ENCODE measurements around the gene KIF21A.
"Not testable (repeated sequence)": the region's sequence is repeated elsewhere in the genome, so short reads cannot be mapped to it uniquely, and the experiment has no call there.

KIF21A gene

DNA sequence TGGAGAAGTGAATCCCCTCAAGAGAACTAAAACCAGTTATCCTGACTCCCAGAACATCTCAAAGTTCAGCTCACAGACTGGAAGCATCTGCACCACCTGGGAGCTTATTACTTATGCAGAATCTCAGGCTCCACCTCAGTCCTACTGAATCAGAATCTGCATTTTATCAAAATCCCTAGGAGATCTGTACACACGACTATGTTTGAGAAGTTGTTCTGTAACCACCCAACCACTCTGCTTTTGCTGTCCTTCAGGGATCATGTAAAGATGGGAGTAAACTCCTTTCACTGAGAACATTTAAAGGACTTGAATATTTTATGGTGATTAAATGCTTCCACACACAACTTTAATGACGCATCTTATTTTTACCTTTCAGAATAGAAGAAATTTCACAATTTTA is 98.0 kb downstream of the KIF21A start:
- DNase-seq (ENCODE audit: low spot score) = no peak

DNA sequence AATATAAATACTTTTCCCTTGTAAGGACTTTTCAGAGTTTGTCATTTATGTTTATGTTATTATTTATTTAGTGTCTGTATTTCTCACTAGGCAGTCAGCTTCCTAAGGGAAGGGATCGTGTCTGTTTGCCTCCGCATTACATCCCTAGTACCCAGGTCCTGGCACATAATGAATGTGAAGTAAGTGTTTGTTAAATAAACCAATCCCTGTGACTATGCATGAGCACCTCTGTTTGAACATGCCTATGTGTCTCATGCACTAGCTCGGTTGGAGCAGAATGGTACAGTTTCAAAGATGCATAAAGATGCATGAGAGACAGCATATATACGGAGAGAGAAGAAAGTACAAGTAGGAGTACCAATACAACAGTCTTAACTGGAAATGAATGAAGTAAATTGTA is 99.3 kb downstream of the KIF21A start:
- DNase-seq (ENCODE audit: low spot score) = no peak

- no peak for DNase-seq (ENCODE audit: low spot score)
Measured at GRCh38 chr12:39341761-39342160, 101.2 kb downstream of the KIF21A start.

- DNase-seq (ENCODE audit: low spot score) = no peak
Measured at GRCh38 chr12:39341179-39341578, 101.7 kb downstream of the KIF21A start.

- DNase-seq (ENCODE audit: low spot score) = no peak
Measured at GRCh38 chr12:39332661-39333175, 110.2 kb downstream of the KIF21A start.

DNA sequence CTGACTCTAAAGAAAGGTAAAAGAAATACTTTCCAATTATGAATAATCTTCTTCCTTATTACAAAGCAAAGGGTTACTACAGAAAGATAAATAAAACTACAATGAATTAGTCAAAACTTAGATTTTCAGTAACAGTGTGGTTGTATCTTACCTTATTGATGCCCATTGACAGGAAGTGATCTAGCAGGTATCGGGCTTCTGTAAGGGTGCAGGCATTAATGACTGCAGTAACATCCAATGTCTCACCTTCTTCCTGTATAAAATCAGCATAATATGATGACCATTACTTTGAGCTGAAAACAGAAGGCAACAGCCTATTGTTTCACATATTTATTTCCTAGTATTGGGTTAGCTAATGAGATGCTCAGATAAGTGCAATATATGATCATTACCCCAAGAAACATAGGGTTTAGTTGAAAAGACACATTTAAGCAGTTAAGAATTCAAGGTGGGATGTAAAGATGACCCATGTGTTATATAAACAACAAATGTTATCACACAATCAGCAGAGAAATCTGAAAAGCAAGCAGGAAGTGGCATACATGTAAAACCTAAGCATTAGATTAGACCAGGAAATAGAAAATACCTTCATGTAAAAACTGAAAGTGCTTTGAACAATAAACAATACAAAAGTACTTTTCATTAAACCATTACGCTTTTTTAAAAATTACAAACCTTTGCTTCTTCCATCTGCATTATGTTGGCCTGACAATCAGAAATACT is 111.2 kb downstream of the KIF21A start:
- DNase-seq (ENCODE audit: low spot score) = no peak

GRCh38 chr12:39329876-39330275 is 113.0 kb downstream of the KIF21A start:
- no peak for DNase-seq (ENCODE audit: low spot score)

- DNase-seq (ENCODE audit: low spot score) = no peak
Measured at GRCh38 chr12:39329018-39329417, 113.9 kb downstream of the KIF21A start.

DNA sequence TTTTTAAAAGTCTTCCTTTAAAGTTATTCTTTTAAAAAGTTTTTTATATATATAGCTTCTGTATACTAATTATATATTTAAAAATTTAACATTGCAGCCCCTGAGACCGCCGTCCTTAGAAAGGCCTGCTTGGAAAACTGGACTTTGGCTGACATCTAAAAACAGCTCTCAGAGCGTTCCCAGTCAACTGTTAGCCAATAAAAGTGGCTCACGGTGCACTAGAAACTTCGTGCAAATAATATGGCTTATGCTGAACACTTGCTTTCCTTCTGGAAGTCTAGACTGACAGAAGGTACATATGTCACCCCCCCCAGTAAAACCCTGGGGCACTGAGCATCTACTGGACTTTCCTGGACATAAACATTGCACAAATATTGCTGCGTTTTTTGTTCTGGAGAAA is 115.0 kb downstream of the KIF21A start:
- DNase-seq (ENCODE audit: low spot score) = no peak

DNA sequence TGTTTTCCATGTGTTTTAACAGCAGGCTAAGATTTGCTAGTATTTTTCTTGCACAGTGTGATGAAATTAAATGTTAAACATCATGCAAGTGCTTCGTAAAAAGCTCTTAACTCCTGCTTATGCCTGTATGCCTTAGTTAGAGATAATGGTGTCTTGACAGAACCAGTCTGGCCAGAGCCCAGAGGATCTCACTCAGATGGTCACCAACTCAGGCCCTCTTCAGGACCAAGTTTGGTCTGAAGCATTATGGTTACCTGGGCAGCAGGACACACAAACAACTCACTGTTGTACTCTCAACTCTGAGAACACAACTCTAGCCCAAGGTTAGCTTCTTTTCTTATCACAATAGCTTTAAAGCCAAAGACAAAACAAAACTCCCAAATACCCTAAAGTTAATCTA is 115.4 kb downstream of the KIF21A start:
- DNase-seq (ENCODE audit: low spot score) = no peak

GRCh38 chr12:39319180-39319579 is 123.7 kb downstream of the KIF21A start:
- no peak for DNase-seq (ENCODE audit: low spot score)

- DNase-seq (ENCODE audit: low spot score) = no peak
Measured at GRCh38 chr12:39314547-39314946, 128.4 kb downstream of the KIF21A start.

GRCh38 chr12:39309516-39309915 is 133.4 kb downstream of the KIF21A start:
- DNase-seq (ENCODE audit: low spot score) = no peak

DNA sequence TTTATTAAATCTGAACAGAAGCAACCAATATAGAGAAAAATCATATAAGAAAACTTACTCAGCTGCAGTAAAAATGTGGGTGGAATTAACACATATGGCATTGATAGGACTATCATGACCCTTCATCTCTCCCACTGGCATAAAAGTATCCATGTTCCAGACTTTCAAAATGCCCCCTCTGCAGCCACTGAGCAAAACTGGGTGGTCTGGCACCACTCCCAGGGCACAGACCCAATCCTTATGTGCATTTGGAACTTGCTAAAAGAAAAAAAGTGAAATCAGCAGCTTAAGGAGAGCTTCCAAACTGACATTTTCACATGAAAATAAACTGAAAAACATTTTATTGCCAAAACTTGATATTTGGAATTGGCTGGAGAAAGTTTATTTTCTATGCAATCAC is 141.5 kb downstream of the KIF21A start:
- no peak for DNase-seq (ENCODE audit: low spot score)

DNA sequence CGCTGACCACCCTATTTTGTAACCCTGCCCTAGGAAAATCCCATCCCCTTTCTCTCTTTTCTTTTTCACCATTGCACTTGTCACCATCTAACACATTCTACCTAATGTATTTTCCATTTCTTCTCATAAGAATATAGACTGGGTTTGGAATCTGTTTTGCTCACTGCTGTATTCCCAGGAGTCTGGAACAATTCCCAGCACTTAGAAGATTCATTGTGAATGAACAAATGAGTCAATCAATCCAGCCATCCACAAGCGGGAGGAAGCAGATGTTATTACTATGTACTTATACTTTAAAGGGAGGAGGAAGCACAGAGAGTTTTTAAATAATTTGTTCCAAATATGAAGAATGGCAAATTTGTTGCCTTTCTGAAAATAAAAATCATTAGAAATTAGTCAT is 142.1 kb downstream of the KIF21A start:
- DNase-seq (ENCODE audit: low spot score) = peak; percentile 30

- DNase-seq (ENCODE audit: low spot score) = no peak
Measured at GRCh38 chr12:39297891-39298290, 145.0 kb downstream of the KIF21A start.

- DNase-seq (ENCODE audit: low spot score) = no peak
Measured at GRCh38 chr12:39296496-39296895, 146.4 kb downstream of the KIF21A start.

DNA sequence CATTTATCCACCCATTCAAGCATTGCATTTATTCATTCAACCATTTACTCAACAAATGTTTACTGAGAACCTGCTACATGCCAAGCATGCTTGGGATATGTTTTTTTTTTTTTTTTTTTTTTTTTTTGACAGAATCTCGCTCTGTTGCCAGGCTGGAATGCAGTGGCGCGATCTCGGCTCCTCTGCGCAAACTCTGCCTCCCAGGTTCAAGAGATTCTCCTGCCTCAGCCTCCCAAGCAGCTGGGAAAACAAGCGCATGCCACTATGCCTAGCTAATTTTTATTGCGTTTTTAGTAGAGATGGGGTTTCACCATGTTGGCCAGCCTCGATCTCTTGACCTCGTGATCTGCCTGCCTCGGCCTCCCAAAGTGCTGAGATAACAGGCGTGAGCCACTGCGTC is 147.3 kb downstream of the KIF21A start:
- not testable (repeated sequence) for DNase-seq (ENCODE audit: low spot score)

DNA sequence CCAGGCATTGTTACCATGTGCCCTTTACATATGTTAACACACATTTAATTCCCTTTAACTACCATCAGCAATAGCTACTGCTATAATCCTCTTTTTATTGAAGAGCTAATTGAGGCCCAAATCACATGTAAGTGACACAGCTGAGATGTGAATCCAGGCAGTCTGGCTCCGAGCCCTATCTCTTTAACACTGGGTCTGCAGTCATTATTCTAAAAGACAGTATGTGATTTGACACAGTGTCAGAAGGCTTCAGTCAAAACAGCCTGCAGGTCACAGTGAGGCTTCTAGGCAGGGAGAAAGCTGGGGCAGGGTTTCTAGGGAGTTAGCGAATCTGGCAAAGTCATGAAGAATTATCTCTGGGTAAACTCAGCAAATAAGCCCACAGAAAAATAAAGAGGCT is 148.2 kb downstream of the KIF21A start:
- peak; percentile 31 for DNase-seq (ENCODE audit: low spot score)

DNA sequence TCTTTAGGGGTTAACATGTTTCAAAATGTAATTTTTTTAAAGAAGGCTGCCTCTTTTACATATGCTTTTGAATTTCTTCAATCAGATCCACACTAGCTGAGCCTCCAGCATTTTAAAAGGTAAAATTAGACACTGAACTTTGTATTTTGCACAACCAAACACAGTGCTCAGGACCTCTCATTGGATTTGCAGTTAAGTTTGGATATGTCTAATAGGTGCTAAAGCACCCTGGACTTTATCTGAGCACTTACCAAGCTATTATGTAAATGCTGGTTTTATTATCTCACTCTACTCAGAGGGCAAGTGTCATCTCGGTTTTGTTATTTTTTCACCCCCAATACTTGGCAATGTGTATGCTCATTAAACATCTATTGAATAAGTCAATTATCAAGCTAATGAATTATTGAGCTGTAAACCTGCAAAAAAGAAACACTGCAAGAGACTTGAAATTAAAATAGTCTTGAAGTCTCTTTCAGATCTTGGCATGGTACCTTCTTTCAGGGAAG is 150.7 kb downstream of the KIF21A start:
- no peak for DNase-seq (ENCODE audit: low spot score)

- no peak for DNase-seq (ENCODE audit: low spot score)
Measured at GRCh38 chr12:39287817-39288216, 155.1 kb downstream of the KIF21A start.

DNA sequence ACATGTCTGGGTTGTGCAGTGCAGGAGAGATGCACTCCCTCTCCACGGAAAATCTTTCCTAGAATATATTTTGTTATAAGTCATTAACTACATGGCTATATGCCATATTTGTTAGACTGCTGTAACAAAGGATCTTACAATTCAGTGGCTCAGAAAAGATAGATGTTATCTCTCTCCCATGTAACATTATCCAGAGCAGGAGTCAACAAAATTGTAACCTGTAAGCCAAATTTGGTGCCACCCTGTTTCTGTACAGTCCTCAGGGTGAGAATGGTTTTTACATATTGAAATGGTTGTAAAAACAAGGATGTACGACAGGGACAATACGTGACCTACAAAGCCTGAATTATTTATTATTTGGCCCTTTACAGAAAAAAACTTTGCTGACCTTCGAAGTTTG is 155.5 kb downstream of the KIF21A start:
- DNase-seq (ENCODE audit: low spot score) = no peak

GRCh38 chr12:39278426-39278825 is 164.5 kb downstream of the KIF21A start:
- no peak for DNase-seq (ENCODE audit: low spot score)

DNA sequence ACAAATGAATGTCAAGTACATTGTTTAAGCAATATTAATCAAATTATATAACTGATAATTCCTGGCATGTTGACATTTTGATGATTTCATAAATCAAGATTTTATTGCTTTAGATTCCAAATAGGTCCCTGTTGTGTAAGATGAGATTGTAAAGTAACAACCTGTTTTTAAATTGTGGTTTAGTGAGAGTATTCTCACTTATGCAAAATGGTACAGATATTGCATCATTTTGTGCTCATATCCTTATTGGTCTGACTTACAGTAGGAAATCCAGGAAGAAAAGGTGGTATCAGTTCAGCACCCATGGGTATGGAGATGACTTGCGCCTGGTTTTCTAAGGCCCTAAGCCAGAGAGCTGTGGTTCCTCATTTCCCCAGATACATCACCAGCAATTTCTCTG is 165.5 kb downstream of the KIF21A start:
- DNase-seq (ENCODE audit: low spot score) = no peak
